GM10248 (cell line): ENCODE measurements around the gene AK8.

Experiments
- CTCF ChIA-PET: fragments of 300-600 bp; sonication (Branson Sonifier 250); formaldehyde crosslinking; extraction: SDS; loops from one replicate; lab custom pipeline; 2021; ENCODE audit warnings: antibody characterized with exemption; lab: Yijun Ruan, JAX
- POLR2A ChIA-PET: fragments of 350-650 bp; sonication (Branson Sonifier 250); formaldehyde crosslinking; extraction: SDS; loops from one replicate; lab custom pipeline; 2020; ENCODE audit warnings: antibody characterized with exemption; lab: Yijun Ruan, JAX
- DNase-seq: peaks from one replicate; pipeline ENCODE4 v3.0.0; 2012; ENCODE audit errors: extremely low spot score
- CTCF ChIP-seq: IDR thresholded peaks from 2 replicates; pipeline ENCODE4 v1.5.1; 2012; ENCODE audit warnings: mild to moderate bottlenecking, low read depth; ENCODE audit errors: extremely low read depth, missing control alignments, control extremely low read depth

Gene AK8

DNA sequence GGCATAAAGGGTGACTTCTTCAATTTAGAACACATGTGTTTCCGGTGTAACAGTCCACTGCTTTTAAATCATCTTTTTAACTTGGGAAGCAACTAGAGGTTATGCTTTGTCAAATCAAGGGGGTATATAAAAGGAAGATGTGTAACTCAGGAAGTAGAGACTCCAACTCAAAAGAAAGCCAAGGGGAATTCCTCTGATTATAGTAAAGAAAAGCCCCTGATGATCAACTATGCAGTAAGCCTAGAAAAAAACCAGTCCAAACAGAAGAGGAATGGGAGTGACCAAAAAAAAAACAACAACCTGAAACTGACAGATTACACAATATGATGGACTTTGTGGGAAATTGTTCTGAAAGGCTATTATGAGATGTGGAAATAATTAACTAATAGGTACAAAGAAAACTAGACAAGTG, 90.3 kb downstream of the AK8 start:
- no peak for TF ChIP-seq CTCF
- ChIA-PET POLR2A (no interaction called here), CTCF (interaction anchor here (1.5 kb wide), 1 partner anchor 10 kb away, joined by 4 read pairs; no protein-coding TSS in a partner anchor)
- no peak for DNase-seq

- CTCF ChIA-PET = interaction anchor here (2.6 kb wide), 1 partner anchor 16 kb away, joined by 14 read pairs; no protein-coding TSS in a partner anchor
- DNase-seq = no peak
- no peak for TF ChIP-seq CTCF
- POLR2A ChIA-PET = no interaction called here
Observed at GRCh38 chr9:132784286-132784830, 93.7 kb downstream of the AK8 start.

GRCh38 chr9:132783006-132783405, 95.1 kb downstream of the AK8 start:
- no peak for DNase-seq
- ChIA-PET POLR2A (no interaction called here), CTCF (interaction anchor here (1.5 to 2.6 kb wide), 2 partner anchors 14 to 239 kb away, joined by 3 to 14 read pairs; no protein-coding TSS in a partner anchor)
- no peak for TF ChIP-seq CTCF

- POLR2A ChIA-PET = interaction anchor here (0.9 kb wide), 1 partner anchor 12 kb away, joined by 3 read pairs; no protein-coding TSS in a partner anchor
- CTCF ChIA-PET = interaction anchor here (1.0 to 2.6 kb wide), 2 partner anchors 13 to 16 kb away, joined by 3 to 14 read pairs; no protein-coding TSS in a partner anchor
- no peak for TF ChIP-seq CTCF
- no peak for DNase-seq
Observed at GRCh38 chr9:132782037-132782436, 96.0 kb downstream of the AK8 start.

- DNase-seq = no peak
- ChIA-PET CTCF (interaction anchor here (1.2 to 1.5 kb wide), 3 partner anchors 8 to 18 kb away, joined by 3 to 4 read pairs (median 3); no protein-coding TSS in a partner anchor), POLR2A (no interaction called here)
- TF ChIP-seq CTCF = no peak
Observed at GRCh38 chr9:132780230-132781007, 97.7 kb downstream of the AK8 start.

- no peak for DNase-seq
- TF ChIP-seq CTCF = no peak
- ChIA-PET CTCF (interaction anchor here (1.4 kb wide), 1 partner anchor 11 kb away, joined by 4 read pairs; no protein-coding TSS in a partner anchor), POLR2A (no interaction called here)
Observed at GRCh38 chr9:132776891-132777290, 101.2 kb downstream of the AK8 start.
